ENCODE data around the gene TTL. TPM values are rescaled to one million over a fixed set of nuclear protein-coding genes. Genes with fewer than 3 reads are reported as not detected.

The TTL gene
- total and polyA plus RNA-seq, 4 donors: 3.6 to 9.5 (median 7.1) TPM

- no peak overlapping the region for H3K4me3 ChIP-seq (ENCODE audit: low read depth in 1 of 3, low read length in 3 of 3)
- H3K9ac ChIP-seq (ENCODE audit: low read depth in 1 of 2, low read length in 2 of 2): no peak overlapping the region
- H3K4me1 ChIP-seq (ENCODE audit: control insufficient read depth in 4 of 4, insufficient read depth in 4 of 4, low read length in 3 of 4): no peaks in the 10 kb centered on the region
- H3K9me3 ChIP-seq (ENCODE audit: control insufficient read depth in 4 of 4, low read length in 3 of 4): peaks cover 0 to 5% (median 2%) of the 10 kb centered on the region in 4 donors
- no peaks in the 10 kb centered on the region for H3K27me3 ChIP-seq (ENCODE audit: control insufficient read depth in 4 of 4, insufficient read depth in 4 of 4, low read length in 3 of 4)
- DNase-seq (ENCODE audit: low spot score): no peak
- no peaks in the 10 kb centered on the region for H3K36me3 ChIP-seq (ENCODE audit: control insufficient read depth in 4 of 4, insufficient read depth in 3 of 4, low read depth in 1 of 4, low read length in 3 of 4)
- H3K27ac ChIP-seq (ENCODE audit: low read depth in 1 of 2, low read length in 2 of 2): no peak overlapping the region
- TF ChIP-seq GABPA (IDR thresholded peaks at IDR 0.05 in 1 of 2, conservative IDR thresholded peaks at IDR 0.05 in 1 of 2) (no peak), JUND (IDR thresholded peaks at IDR 0.05) (no peak), REST (IDR thresholded peaks at IDR 0.05) (no peak), HNF4G (IDR thresholded peaks at IDR 0.05) (no peak), NR2F2 (IDR thresholded peaks at IDR 0.05) (no peak), FOXA2 (IDR thresholded peaks at IDR 0.05) (no peak), EGR1 (IDR thresholded peaks at IDR 0.05; ENCODE audit: low read depth in 2 of 2) (no peak), CTCF (IDR thresholded peaks at IDR 0.05; ENCODE audit: low read depth, low read length, missing input control) (no peak), FOXA1 (IDR thresholded peaks at IDR 0.05) (no peak), ATF3 (IDR thresholded peaks at IDR 0.05) (no peak), RAD21 (IDR thresholded peaks at IDR 0.05) (no peak), SP1 (IDR thresholded peaks at IDR 0.05) (no peak), HNF4A (conservative IDR thresholded peaks at IDR 0.05) (no peak), RXRA (IDR thresholded peaks at IDR 0.05) (no peak), MAX (IDR thresholded peaks at IDR 0.05) (no peak)
These were observed 27.4 kb upstream of the TTL start for GRCh38 chr2:112454586-112454985.

GRCh38 chr2:112459372-112459771 is 22.6 kb upstream of the TTL start:
- no peak for DNase-seq (ENCODE audit: low spot score)
- no peaks in the 10 kb centered on the region for H3K36me3 ChIP-seq (ENCODE audit: control insufficient read depth in 4 of 4, insufficient read depth in 3 of 4, low read depth in 1 of 4, low read length in 3 of 4)
- TF ChIP-seq REST (IDR thresholded peaks at IDR 0.05) (no peak), ATF3 (IDR thresholded peaks at IDR 0.05) (no peak), NR2F2 (IDR thresholded peaks at IDR 0.05) (no peak), CTCF (IDR thresholded peaks at IDR 0.05; ENCODE audit: low read depth, low read length, missing input control) (no peak)
- H3K4me1 ChIP-seq (ENCODE audit: control insufficient read depth in 4 of 4, insufficient read depth in 4 of 4, low read length in 3 of 4): no peaks in the 10 kb centered on the region
- H3K27me3 ChIP-seq (ENCODE audit: control insufficient read depth in 4 of 4, insufficient read depth in 4 of 4, low read length in 3 of 4): peaks cover 0 to 2% (median 0%) of the 10 kb centered on the region in 4 donors
- H3K4me3 ChIP-seq (ENCODE audit: low read depth in 1 of 3, low read length in 3 of 3): no peak overlapping the region
- no peaks in the 10 kb centered on the region for H3K9me3 ChIP-seq (ENCODE audit: control insufficient read depth in 4 of 4, low read length in 3 of 4)
- no peak overlapping the region for H3K27ac ChIP-seq (ENCODE audit: low read depth in 1 of 2, low read length in 2 of 2)
- WGBS: 94% methylated on average over 1 of the region's 1 CpG
- H3K9ac ChIP-seq (ENCODE audit: low read depth in 1 of 2, low read length in 2 of 2): no peak overlapping the region
